Embryonic facial prominence (tissue), 1 donor: ENCODE results near the gene MAPK8IP1.
"Not testable (repeated sequence)": the region's sequence is repeated elsewhere in the genome, so short reads cannot be mapped to it uniquely, and the experiment has no call there.

Experiments used
- DNase-seq: peaks from one replicate; pipeline ENCODE4 v3.0.0-alpha.2; 2016; ENCODE audit errors: extremely low spot score

MAPK8IP1 gene

GRCh38 chr11:45885274-45885920 lies at the start of gene MAPK8IP1:
Gene MAPK8IP1, plus strand, starts transcription at chr11:45885651. Its CDS starts 170 bp downstream, at chr11:45885821.
- DNase-seq: no peak

- DNase-seq: no peak
These were observed 46.2 kb upstream of the MAPK8IP1 start for GRCh38 chr11:45839204-45839603.

GRCh38 chr11:45840251-45840650 lies 45.2 kb upstream of the MAPK8IP1 start:
- DNase-seq: not testable (repeated sequence)

- DNase-seq: peak; percentile 84
These were observed 42.1 kb upstream of the MAPK8IP1 start for GRCh38 chr11:45843158-45843924.

GRCh38 chr11:45844822-45845578 lies 40.5 kb upstream of the MAPK8IP1 start:
- no peak for DNase-seq

- no peak for DNase-seq
These were observed 39.2 kb upstream of the MAPK8IP1 start for GRCh38 chr11:45846174-45846675.

- DNase-seq: peak; percentile 95
These were observed 38.2 kb upstream of the MAPK8IP1 start, which contains the start of gene CRY2 for GRCh38 chr11:45846974-45847910. Gene CRY2, plus strand, starts transcription at chr11:45847475. Its CDS starts 16 bp downstream, at chr11:45847491.

- DNase-seq: peak; percentile 56
These were observed 37.5 kb upstream of the MAPK8IP1 start for GRCh38 chr11:45847911-45848316.

GRCh38 chr11:45848654-45849081 lies 36.8 kb upstream of the MAPK8IP1 start:
- DNase-seq: no peak

- DNase-seq: no peak
These were observed 35.0 kb upstream of the MAPK8IP1 start for GRCh38 chr11:45850446-45850845.

- DNase-seq: no peak
These were observed 34.2 kb upstream of the MAPK8IP1 start for GRCh38 chr11:45851228-45851627.

GRCh38 chr11:45852018-45852711 lies 33.3 kb upstream of the MAPK8IP1 start:
- no peak for DNase-seq

GRCh38 chr11:45852712-45853101 lies 32.7 kb upstream of the MAPK8IP1 start:
- DNase-seq: no peak

- no peak for DNase-seq
These were observed 31.9 kb upstream of the MAPK8IP1 start for GRCh38 chr11:45853332-45854219.

- no peak for DNase-seq
These were observed 30.1 kb upstream of the MAPK8IP1 start for GRCh38 chr11:45855308-45855707.

- DNase-seq: no peak
These were observed 29.4 kb upstream of the MAPK8IP1 start for GRCh38 chr11:45856044-45856468.

- DNase-seq: peak; percentile 56
These were observed 27.4 kb upstream of the MAPK8IP1 start for GRCh38 chr11:45857961-45858474.

GRCh38 chr11:45858751-45859398 lies 26.6 kb upstream of the MAPK8IP1 start:
- DNase-seq: no peak
